ENCODE results near the gene NCF4. TPM values are rescaled to one million over a fixed set of nuclear protein-coding genes. Genes with fewer than 3 reads are reported as not detected.

Gene NCF4
- total RNA-seq, 4 donors from 2014 or later: 2.1 to 15.1 (median 8.4) TPM

DNA sequence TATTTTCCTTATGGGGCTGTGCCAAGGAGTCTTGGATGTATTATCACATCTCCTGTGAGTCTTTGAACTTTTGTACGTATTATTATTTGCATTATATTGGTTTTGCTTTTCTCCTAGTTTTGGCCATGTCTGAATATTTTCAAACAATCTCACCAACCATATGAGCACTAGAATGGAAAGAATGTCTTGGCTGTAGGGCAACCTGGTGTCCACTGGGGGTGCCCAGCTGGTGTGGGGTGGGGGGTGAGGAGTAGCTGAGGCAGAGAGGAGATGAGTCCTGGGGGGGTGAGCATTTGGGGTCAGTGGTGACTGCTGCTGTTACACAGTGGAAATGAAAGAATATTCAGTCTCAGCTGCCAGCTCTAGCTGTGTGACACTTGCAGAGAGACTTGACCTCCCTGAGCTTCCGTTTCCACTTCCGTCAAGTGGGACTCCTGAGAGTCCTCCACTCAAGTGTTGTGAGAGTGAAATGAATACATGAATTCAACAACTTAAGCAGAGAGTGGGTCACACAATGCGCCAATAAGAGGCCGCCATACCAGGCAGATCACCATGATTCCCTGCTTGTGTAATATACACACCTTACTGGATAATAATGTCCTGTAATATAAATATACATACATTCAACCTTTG lies 31.3 kb upstream of the NCF4 start:
- DNase-seq: no peak
- TF ChIP-seq, protein P1, sequence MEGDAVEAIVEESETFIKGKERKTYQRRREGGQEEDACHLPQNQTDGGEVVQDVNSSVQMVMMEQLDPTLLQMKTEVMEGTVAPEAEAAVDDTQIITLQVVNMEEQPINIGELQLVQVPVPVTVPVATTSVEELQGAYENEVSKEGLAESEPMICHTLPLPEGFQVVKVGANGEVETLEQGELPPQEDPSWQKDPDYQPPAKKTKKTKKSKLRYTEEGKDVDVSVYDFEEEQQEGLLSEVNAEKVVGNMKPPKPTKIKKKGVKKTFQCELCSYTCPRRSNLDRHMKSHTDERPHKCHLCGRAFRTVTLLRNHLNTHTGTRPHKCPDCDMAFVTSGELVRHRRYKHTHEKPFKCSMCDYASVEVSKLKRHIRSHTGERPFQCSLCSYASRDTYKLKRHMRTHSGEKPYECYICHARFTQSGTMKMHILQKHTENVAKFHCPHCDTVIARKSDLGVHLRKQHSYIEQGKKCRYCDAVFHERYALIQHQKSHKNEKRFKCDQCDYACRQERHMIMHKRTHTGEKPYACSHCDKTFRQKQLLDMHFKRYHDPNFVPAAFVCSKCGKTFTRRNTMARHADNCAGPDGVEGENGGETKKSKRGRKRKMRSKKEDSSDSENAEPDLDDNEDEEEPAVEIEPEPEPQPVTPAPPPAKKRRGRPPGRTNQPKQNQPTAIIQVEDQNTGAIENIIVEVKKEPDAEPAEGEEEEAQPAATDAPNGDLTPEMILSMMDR (IDR thresholded peaks at IDR 0.05): no peak
- no peak for TF ChIP-seq POLR2A (IDR thresholded peaks at IDR 0.05)
- Histone ChIP-seq H3K27me3 (peaks cover 0 to 24% (median 0%) of the 10 kb centered on the region in 4 donors), H3K27ac (no peak overlapping the region), H3K4me1 (no peaks in the 10 kb centered on the region), H3K4me3 (no peak overlapping the region), H3K36me3 (no peaks in the 10 kb centered on the region), H3K9me3 (no peaks in the 10 kb centered on the region)
- intact Hi-C loops (cut with DNase I): no loop called here
- WGBS, 2 donors: 80 to 91% methylated on average over 5 of the region's 5 CpGs

DNA sequence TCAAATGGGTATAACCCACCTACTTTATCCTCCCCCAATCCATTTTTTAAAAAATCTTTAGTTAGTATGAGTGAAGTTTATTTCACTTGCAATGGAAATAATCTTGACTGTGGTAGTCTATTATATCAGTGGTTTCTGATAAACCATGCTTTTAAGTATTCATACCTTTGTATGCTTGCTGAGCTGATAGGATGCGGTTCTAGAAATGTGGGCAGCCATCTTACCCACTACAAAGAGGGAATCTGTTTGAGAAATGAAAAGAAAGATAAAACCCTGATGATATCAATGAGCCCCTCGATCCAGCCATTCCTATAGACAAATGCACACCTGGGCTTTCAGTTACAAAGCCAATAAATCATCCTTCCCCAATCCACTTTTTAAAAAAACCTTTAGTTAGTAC lies 30.2 kb upstream of the NCF4 start:
- intact Hi-C loops (cut with DNase I): no loop called here
- no peak for DNase-seq
- WGBS, 2 donors: 55 to 63% methylated on average over 2 of the region's 2 CpGs
- H3K27me3 ChIP-seq: peaks cover 0 to 35% (median 0%) of the 10 kb centered on the region in 4 donors
- no peaks in the 10 kb centered on the region for H3K36me3 ChIP-seq
- H3K4me3 ChIP-seq: no peak overlapping the region
- H3K27ac ChIP-seq: no peak overlapping the region
- H3K4me1 ChIP-seq: no peaks in the 10 kb centered on the region
- TF ChIP-seq POLR2A (IDR thresholded peaks at IDR 0.05): no peak
- TF ChIP-seq, protein P1 (IDR thresholded peaks at IDR 0.05): no peak
- no peaks in the 10 kb centered on the region for H3K9me3 ChIP-seq

DNA sequence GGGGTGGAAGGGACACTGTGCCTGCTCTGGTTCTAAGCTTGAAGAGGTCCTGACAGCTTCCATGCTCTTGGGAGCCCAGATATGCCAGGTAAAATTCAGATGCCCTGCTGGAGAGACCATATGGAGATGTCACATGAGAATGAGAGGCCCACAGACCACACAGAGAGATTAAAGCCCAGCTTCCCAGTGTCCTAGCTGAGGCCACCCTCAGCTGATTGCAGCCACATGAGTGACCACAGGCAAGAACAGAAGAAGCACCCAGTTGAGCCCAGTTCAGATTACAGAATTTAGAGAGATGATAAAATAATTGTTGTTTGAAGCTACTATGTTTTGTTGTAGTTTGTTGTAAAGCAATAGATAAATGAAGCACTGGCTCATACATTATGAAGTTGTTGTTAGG lies 29.6 kb upstream of the NCF4 start:
- Histone ChIP-seq H3K36me3 (no peaks in the 10 kb centered on the region), H3K9me3 (no peaks in the 10 kb centered on the region), H3K4me3 (no peak overlapping the region), H3K4me1 (no peaks in the 10 kb centered on the region), H3K27ac (no peak overlapping the region), H3K27me3 (peaks cover 0 to 36% (median 0%) of the 10 kb centered on the region in 4 donors)
- TF ChIP-seq, protein P1 (IDR thresholded peaks at IDR 0.05): no peak
- no peak for TF ChIP-seq POLR2A (IDR thresholded peaks at IDR 0.05)
- intact Hi-C loops (cut with DNase I): no loop called here
- no peak for DNase-seq

DNA sequence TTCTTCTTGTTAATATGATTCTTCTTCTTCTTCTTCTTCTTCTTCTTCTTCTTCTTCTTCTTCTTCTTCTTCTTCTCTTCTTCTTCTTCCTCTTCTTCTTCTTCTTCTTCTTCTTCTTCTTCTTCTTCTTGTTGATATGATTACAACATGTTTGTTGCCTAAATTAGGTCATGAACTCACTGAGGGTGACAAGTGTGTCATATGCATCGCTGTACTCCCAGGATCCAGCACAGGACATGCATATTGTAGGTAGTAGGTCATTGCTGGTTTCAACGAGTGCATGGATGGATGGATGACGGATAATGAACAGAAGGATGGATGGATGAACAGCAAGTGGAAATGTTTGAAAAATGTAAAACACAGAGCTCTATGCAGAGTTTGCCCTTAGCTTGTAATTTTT lies 29.1 kb upstream of the NCF4 start:
- intact Hi-C loops (cut with DNase I): no loop called here
- 73 to 83% methylated on average over 3 of the region's 3 CpGs for WGBS, 2 donors

DNA sequence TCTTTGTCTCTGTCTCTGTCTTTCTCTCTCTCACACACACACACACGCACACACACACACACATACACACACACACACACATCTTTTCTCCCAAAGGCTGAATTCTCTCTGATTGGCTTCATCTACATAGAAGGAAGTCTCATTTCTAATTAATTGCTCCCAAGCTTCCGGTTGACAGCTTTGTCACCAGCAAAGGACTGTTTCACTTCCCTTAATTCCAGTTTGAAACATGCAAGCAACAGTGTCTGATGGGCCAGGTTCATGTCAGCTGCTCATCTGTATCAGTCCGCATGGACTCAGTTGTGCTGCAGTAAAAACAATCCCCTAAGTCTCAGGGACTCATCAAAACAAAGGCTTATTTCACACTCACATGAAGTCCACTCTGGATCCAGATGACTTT lies 27.7 kb upstream of the NCF4 start:
- intact Hi-C loops (cut with DNase I): no loop called here
- no peaks in the 10 kb centered on the region for H3K9me3 ChIP-seq
- peaks cover 0 to 36% (median 0%) of the 10 kb centered on the region in 4 donors for H3K27me3 ChIP-seq
- no peaks in the 10 kb centered on the region for H3K4me1 ChIP-seq
- no peak overlapping the region for H3K4me3 ChIP-seq
- no peak overlapping the region for H3K27ac ChIP-seq
- no peaks in the 10 kb centered on the region for H3K36me3 ChIP-seq
- TF ChIP-seq, protein P1 (IDR thresholded peaks at IDR 0.05): no peak
- DNase-seq: no peak
- WGBS, 2 donors: 75 to 82% methylated on average over 3 of the region's 3 CpGs

More for the DNA sequence above, 29.1 kb upstream of the NCF4 start:
- H3K27ac ChIP-seq: no peak overlapping the region
- no peak for DNase-seq
- no peaks in the 10 kb centered on the region for H3K36me3 ChIP-seq
- no peak overlapping the region for H3K4me3 ChIP-seq
- no peak for TF ChIP-seq POLR2A (IDR thresholded peaks at IDR 0.05)
- TF ChIP-seq, protein P1 (IDR thresholded peaks at IDR 0.05): no peak
- H3K9me3 ChIP-seq: no peaks in the 10 kb centered on the region
- peaks cover 0 to 36% (median 0%) of the 10 kb centered on the region in 4 donors for H3K27me3 ChIP-seq
- no peaks in the 10 kb centered on the region for H3K4me1 ChIP-seq

All from esophagus squamous epithelium (tissue), 5 donors.